Measurements from ENCODE around the gene OPRPN. TPM values are rescaled to one million over a fixed set of nuclear protein-coding genes. Genes with fewer than 3 reads are reported as not detected.

The OPRPN gene
- total RNA-seq, 3 donors from 2014 or later (not counting 1 experiment from before 2014, with no cell fraction given) = not detected

DNA sequence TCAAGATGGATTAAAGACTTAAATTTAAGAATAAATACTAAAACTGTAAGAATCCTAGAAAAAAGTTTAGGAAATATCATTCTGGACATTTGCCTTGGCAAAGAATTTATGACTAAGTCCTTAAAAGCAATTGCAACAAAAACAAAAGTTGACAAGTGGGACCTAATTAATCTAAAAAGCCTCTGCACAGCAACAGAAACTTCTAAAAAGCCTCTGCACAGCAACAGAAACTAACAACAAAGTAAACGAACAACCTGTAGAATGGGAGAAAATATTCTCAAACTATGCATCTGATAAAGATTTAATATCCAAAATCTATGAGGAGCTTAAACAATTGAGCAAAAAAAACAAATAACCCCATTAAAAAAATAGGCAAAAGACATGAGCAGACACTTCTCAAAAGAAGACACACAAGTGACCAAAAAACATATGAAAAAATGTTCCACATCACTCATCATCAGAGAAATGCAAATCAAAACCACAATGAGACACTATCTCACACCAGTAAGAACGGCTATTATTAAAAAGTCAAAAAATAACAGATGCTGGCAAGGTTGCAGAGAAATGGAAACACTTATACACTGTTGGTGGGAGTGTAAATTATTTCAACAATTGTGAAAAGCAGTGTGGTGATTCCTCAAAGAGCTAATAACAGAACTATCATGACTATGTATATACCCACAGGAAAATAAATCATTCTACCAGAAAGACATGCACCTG, 5.5 kb upstream of the OPRPN start:
- Mint-ChIP-seq H3K4me1 (no peaks in the 10 kb centered on the region), H3K36me3 (no peaks in the 10 kb centered on the region), H3K4me3 (no peak overlapping the region), H3K27ac (no peak overlapping the region), H3K27me3 (ENCODE audit: low read depth in 2 of 2) (no peaks in the 10 kb centered on the region), H3K9me3 (peaks cover 4 to 6% of the 10 kb centered on the region in 2 donors)
- Histone ChIP-seq H3K4me3 (ENCODE audit: low read length) (no peak overlapping the region), H3K9me3 (ENCODE audit: control insufficient read depth, insufficient read depth, low read length) (no peaks in the 10 kb centered on the region), H3K27me3 (ENCODE audit: control insufficient read depth, insufficient read depth, low read length) (no peaks in the 10 kb centered on the region), H3K4me1 (ENCODE audit: control insufficient read depth, insufficient read depth, low read length) (no peaks in the 10 kb centered on the region), H3K36me3 (ENCODE audit: control insufficient read depth, insufficient read depth, low read length) (no peaks in the 10 kb centered on the region), H3K27ac (ENCODE audit: low read length) (no peak overlapping the region)
- TF ChIP-seq, protein P1, sequence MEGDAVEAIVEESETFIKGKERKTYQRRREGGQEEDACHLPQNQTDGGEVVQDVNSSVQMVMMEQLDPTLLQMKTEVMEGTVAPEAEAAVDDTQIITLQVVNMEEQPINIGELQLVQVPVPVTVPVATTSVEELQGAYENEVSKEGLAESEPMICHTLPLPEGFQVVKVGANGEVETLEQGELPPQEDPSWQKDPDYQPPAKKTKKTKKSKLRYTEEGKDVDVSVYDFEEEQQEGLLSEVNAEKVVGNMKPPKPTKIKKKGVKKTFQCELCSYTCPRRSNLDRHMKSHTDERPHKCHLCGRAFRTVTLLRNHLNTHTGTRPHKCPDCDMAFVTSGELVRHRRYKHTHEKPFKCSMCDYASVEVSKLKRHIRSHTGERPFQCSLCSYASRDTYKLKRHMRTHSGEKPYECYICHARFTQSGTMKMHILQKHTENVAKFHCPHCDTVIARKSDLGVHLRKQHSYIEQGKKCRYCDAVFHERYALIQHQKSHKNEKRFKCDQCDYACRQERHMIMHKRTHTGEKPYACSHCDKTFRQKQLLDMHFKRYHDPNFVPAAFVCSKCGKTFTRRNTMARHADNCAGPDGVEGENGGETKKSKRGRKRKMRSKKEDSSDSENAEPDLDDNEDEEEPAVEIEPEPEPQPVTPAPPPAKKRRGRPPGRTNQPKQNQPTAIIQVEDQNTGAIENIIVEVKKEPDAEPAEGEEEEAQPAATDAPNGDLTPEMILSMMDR (IDR thresholded peaks at IDR 0.05) = no peak
- intact Hi-C loops (cut with micrococcal nuclease) = no loop called here
- DNase-seq (no peak), ATAC-seq (no peak)
- WGBS (ENCODE audit: insufficient coverage) = no CpG with 5 or more reads among the region's 2 CpGs

DNA sequence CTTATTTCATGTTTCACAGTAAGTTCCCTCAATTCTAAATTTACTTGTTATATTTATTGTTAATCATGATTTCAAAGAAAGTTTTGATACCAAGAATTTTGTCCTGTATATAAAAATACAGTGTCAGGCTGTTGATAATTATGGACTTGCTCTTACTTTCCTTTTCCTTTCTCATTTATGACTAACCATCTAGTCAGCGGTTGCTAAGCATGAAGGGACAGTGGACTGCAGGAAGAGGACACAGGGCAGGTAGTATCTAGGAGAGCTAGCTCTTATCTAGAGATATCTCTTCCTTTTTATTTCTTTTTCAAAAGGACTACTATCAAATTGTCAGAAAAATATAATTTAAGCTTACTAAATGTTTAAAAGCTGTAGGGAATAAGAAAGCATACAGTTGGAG, 1.6 kb downstream of the OPRPN start:
- no peak for DNase-seq
- H3K27ac Mint-ChIP-seq = no peak overlapping the region
- Histone ChIP-seq H3K9me3 (ENCODE audit: control insufficient read depth, insufficient read depth, low read length) (no peaks in the 10 kb centered on the region), H3K4me3 (ENCODE audit: low read length) (no peak overlapping the region), H3K36me3 (ENCODE audit: control insufficient read depth, insufficient read depth, low read length) (no peaks in the 10 kb centered on the region), H3K27ac (ENCODE audit: low read length) (no peak overlapping the region), H3K4me1 (ENCODE audit: control insufficient read depth, insufficient read depth, low read length) (no peaks in the 10 kb centered on the region), H3K27me3 (ENCODE audit: control insufficient read depth, insufficient read depth, low read length) (no peaks in the 10 kb centered on the region)
- peaks cover 2 to 5% of the 10 kb centered on the region in 2 donors for H3K9me3 Mint-ChIP-seq
- H3K36me3 Mint-ChIP-seq = no peaks in the 10 kb centered on the region
- no CpG with 5 or more reads among the region's 1 CpG for WGBS (ENCODE audit: insufficient coverage)
- H3K4me1 Mint-ChIP-seq = no peaks in the 10 kb centered on the region
- intact Hi-C loops (cut with micrococcal nuclease) = no loop called here
- no peak overlapping the region for H3K4me3 Mint-ChIP-seq
- no peaks in the 10 kb centered on the region for H3K27me3 Mint-ChIP-seq (ENCODE audit: low read depth in 2 of 2)
- no peak for ATAC-seq
- TF ChIP-seq, protein P1 (IDR thresholded peaks at IDR 0.05) = no peak

DNA sequence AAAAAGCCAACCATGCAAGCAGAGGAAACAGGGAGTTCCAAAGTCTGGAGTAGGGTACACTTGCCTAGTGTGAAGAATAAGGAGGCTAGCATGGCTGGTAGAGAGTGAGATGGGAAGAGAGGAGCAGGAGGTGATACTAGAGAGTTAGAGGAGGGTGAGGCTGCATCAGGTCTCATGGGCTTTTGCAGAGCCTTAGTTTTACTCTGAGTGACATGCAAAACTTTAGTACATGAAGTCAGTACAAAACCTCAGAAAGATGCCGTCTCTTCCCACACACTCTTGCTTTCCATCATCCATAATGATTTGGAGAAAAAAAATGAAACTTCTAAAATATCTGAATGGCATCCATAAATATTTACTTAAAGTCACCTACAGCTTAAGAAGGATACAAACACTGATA, 5.0 kb downstream of the OPRPN start:
- WGBS (ENCODE audit: insufficient coverage) = 100% methylated on average over 1 of the region's 1 CpG
- no peaks in the 10 kb centered on the region for H3K27me3 Mint-ChIP-seq (ENCODE audit: low read depth in 2 of 2)
- intact Hi-C loops (cut with micrococcal nuclease) = no loop called here
- H3K4me3 Mint-ChIP-seq = no peak overlapping the region
- H3K9me3 Mint-ChIP-seq = peaks cover 6 to 9% of the 10 kb centered on the region in 2 donors
- Histone ChIP-seq H3K36me3 (ENCODE audit: control insufficient read depth, insufficient read depth, low read length) (no peaks in the 10 kb centered on the region), H3K9me3 (ENCODE audit: control insufficient read depth, insufficient read depth, low read length) (no peaks in the 10 kb centered on the region), H3K4me3 (ENCODE audit: low read length) (no peak overlapping the region), H3K4me1 (ENCODE audit: control insufficient read depth, insufficient read depth, low read length) (no peaks in the 10 kb centered on the region), H3K27me3 (ENCODE audit: control insufficient read depth, insufficient read depth, low read length) (no peaks in the 10 kb centered on the region), H3K27ac (ENCODE audit: low read length) (no peak overlapping the region)
- TF ChIP-seq, protein P1 (IDR thresholded peaks at IDR 0.05) = no peak
- no peak overlapping the region for H3K27ac Mint-ChIP-seq
- ATAC-seq = no peak
- no peaks in the 10 kb centered on the region for H3K4me1 Mint-ChIP-seq
- no peak for DNase-seq
- H3K36me3 Mint-ChIP-seq = no peaks in the 10 kb centered on the region

DNA sequence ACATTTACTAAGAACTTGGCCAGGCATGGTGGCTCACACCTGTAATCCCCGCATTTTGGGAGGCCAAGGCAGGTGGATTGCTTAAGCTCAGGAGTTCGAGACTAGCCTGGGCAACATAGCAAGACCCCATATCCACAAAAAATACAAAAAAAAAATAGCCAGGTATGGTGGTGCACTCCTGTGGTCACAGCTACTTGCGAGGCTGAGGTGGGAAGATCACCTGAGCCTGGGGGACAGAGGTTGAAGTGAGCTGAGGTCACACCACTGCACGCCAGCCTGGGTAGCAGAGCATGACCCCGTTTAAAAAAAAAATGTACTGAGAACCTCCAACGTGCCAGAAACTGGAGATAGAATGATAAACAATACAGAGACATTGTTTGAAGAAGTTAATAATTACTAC, 8.0 kb downstream of the OPRPN start:
- Histone ChIP-seq H3K9me3 (ENCODE audit: control insufficient read depth, insufficient read depth, low read length) (no peaks in the 10 kb centered on the region), H3K4me1 (ENCODE audit: control insufficient read depth, insufficient read depth, low read length) (no peaks in the 10 kb centered on the region), H3K4me3 (ENCODE audit: low read length) (no peak overlapping the region), H3K27ac (ENCODE audit: low read length) (no peak overlapping the region), H3K36me3 (ENCODE audit: control insufficient read depth, insufficient read depth, low read length) (no peaks in the 10 kb centered on the region), H3K27me3 (ENCODE audit: control insufficient read depth, insufficient read depth, low read length) (no peaks in the 10 kb centered on the region)
- TF ChIP-seq, protein P1 (IDR thresholded peaks at IDR 0.05) = no peak
- H3K4me1 Mint-ChIP-seq = no peaks in the 10 kb centered on the region
- DNase-seq (no peak), ATAC-seq (no peak)
- intact Hi-C loops (cut with micrococcal nuclease) = no loop called here
- no peak overlapping the region for H3K27ac Mint-ChIP-seq
- no peak overlapping the region for H3K4me3 Mint-ChIP-seq
- no peaks in the 10 kb centered on the region for H3K36me3 Mint-ChIP-seq
- peaks cover 11 to 15% of the 10 kb centered on the region in 2 donors for H3K9me3 Mint-ChIP-seq
- H3K27me3 Mint-ChIP-seq (ENCODE audit: low read depth in 2 of 2) = no peaks in the 10 kb centered on the region
- 65% methylated on average over 5 of the region's 6 CpGs for WGBS (ENCODE audit: insufficient coverage)

Measured in natural killer cell (primary cell).